K562 (cell line): Measurements from ENCODE around the gene EIF5. TPM values are rescaled to one million over a fixed set of nuclear protein-coding genes. Genes with fewer than 3 reads are reported as not detected.

Experiments
- ATAC-seq: fragments of 200-7000 bp; cut with Tn5 transposase; 3 replicates; pipeline ENCODE4 v1.9.1; 2020; ENCODE audit warnings: moderate library complexity
- BruUV-seq: library from RNA; stranded (reverse); fragments of 400-500 nt; replicated peaks from 2 replicates; lab custom pipeline; 2021; lab: Mats Ljungman, UMichigan
- CTCF ChIA-PET: fragments of 300-600 bp; formaldehyde crosslinking; extraction: SDS; loops from one replicate; lab custom pipeline; 2021; ENCODE audit warnings: low intra/inter-chr PET ratio; lab: Yijun Ruan, JAX
- POLR2A ChIA-PET: fragments of 300-600, 350-650 bp; sonication (Branson Sonifier 250); formaldehyde crosslinking; extraction: SDS; loops from one replicate; lab custom pipeline; 2021; ENCODE audit warnings: antibody characterized with exemption, inconsistent platforms; lab: Yijun Ruan, JAX
- DNase-seq, 4 experiments: peaks; one replicate each; pipeline versions ENCODE4 v3.0.0 to v3.0.0-alpha.2; 2011 to 2018; ENCODE audit warnings: low spot score in 3 of 4, mixed read lengths in 3 of 4; ENCODE audit errors: extremely low read depth in 1 of 4
- FAIRE-seq: peaks from 2 replicates; lab custom pipeline; 2011; peaks lifted over from hg19 to GRCh38; lab: Jason Lieb, UNC
- H2AFZ ChIP-seq: 2 replicates; pipeline ENCODE4 v1.6.0; 2011; ENCODE audit warnings: low read depth, low read length, control low read depth, inconsistent platforms
- H3K27ac ChIP-seq: fragments of 200-600 bp; 3 replicates; pipeline ENCODE4 v1.8.0; 2011; ENCODE audit warnings: low read depth, mild to moderate bottlenecking, control low read depth, inconsistent platforms, low read length, moderate library complexity, mixed read lengths; ENCODE audit errors: extremely low read depth
- H3K27me3 ChIP-seq, 2 experiments: fragments of 300-600 bp in 1 of 2; 2 replicates in 1 of 2; 3 replicates in 1 of 2; pipeline versions ENCODE4 v1.6.0 to v1.8.0; 2011; ENCODE audit warnings: inconsistent platforms in 2 of 2, low read length in 2 of 2, mild to moderate bottlenecking in 1 of 2, mixed read lengths in 1 of 2, moderate library complexity in 1 of 2; ENCODE audit not compliant: control insufficient read depth in 2 of 2, insufficient read depth in 2 of 2
- H3K36me3 ChIP-seq: fragments of 300-600 bp; 3 replicates; pipeline ENCODE4 v1.8.0; 2011; ENCODE audit warnings: mild to moderate bottlenecking, low read length, inconsistent platforms; ENCODE audit not compliant: control insufficient read depth, insufficient read depth
- H3K4me1 ChIP-seq, 2 experiments: fragments of 200-600 bp in 1 of 2; replicated peaks in 1 of 2; 2 replicates in 1 of 2; 3 replicates in 1 of 2; pipeline versions ENCODE4 v1.5.1 to v1.8.0; 2011; ENCODE audit warnings: inconsistent platforms in 2 of 2, low read length in 2 of 2, mild to moderate bottlenecking in 1 of 2, mixed read lengths in 1 of 2, moderate library complexity in 1 of 2; ENCODE audit not compliant: control insufficient read depth in 2 of 2, insufficient read depth in 2 of 2
- H3K4me2 ChIP-seq: 2 replicates; pipeline ENCODE4 v1.6.1; 2011; ENCODE audit warnings: low read length, control low read depth, inconsistent platforms, mixed read lengths; ENCODE audit not compliant: insufficient read depth
- H3K4me3 ChIP-seq: fragments of 200-600 bp; sonication (generic), shearing (Covaris generic); 2 replicates; pipeline ENCODE4 v1.5.1; 2016; ENCODE audit warnings: control low read depth, inconsistent platforms
- H3K79me2 ChIP-seq: fragments of 200-600 bp; 3 replicates; pipeline ENCODE4 v1.8.0; 2011; ENCODE audit warnings: low read length, inconsistent platforms; ENCODE audit not compliant: control insufficient read depth, insufficient read depth
- H3K9ac ChIP-seq, 2 experiments: 2 replicates each; pipeline versions ENCODE4 v1.6.0 to v1.6.1; 2011; ENCODE audit warnings: low read depth in 2 of 2, low read length in 2 of 2, control low read depth in 1 of 2, inconsistent platforms in 1 of 2, mild to moderate bottlenecking in 1 of 2, mixed read lengths in 1 of 2; ENCODE audit not compliant: insufficient read depth in 1 of 2
- H3K9me1 ChIP-seq: one replicate; pipeline ENCODE4 v1.6.0; 2011; ENCODE audit warnings: inconsistent platforms, mild to moderate bottlenecking, low read length, moderate library complexity; ENCODE audit not compliant: control insufficient read depth, insufficient read depth
- H3K9me3 ChIP-seq: replicated peaks from 2 replicates; pipeline ENCODE4 v1.5.1; 2011; ENCODE audit warnings: low read depth, low read length, inconsistent platforms; ENCODE audit not compliant: control insufficient read depth, insufficient read depth
- H4K20me1 ChIP-seq: replicated peaks from 2 replicates; pipeline ENCODE4 v1.6.1; 2011; ENCODE audit warnings: low read length, inconsistent platforms, mixed read lengths; ENCODE audit not compliant: control insufficient read depth, insufficient read depth
- ADNP ChIP-seq: fragments of 200-800 bp; sonication (Bioruptor generic); IDR thresholded peaks from 2 replicates; pipeline ENCODE4 v1.6.1; 2016; ENCODE audit warnings: missing genetic modification characterization, missing compliant biosample characterization
- ETS2 ChIP-seq: IDR thresholded peaks from 2 replicates; pipeline ENCODE4 v1.6.1; 2016; ENCODE audit warnings: borderline replicate concordance, missing genetic modification characterization, mild to moderate bottlenecking, moderate library complexity, missing compliant biosample characterization; ENCODE audit not compliant: poor library complexity, severe bottlenecking
- NFE2L1 ChIP-seq: fragments of 450-650 bp; IDR thresholded peaks from 2 replicates; pipeline ENCODE4 v1.6.1; 2016; ENCODE audit warnings: missing genetic modification characterization, low read depth, mild to moderate bottlenecking, missing compliant biosample characterization, moderate library complexity, borderline replicate concordance
- PHF8 ChIP-seq: fragments of 200-600 bp; sonication (generic); IDR thresholded peaks from 2 replicates; pipeline ENCODE4 v1.6.1; 2012; ENCODE audit warnings: mixed run types, mild to moderate bottlenecking, inconsistent platforms, low read length, moderate library complexity, borderline replicate concordance
- RBM39 ChIP-seq: fragments of 200-400 bp; formaldehyde crosslinking; optimal IDR thresholded peaks from 2 replicates; pipeline ENCODE3; 2018; ENCODE audit warnings: low read depth, low read length
- TBL1XR1 ChIP-seq, 2 experiments: IDR thresholded peaks; 2 replicates each; pipeline ENCODE4 v1.6.1; 2012; ENCODE audit warnings: improper control_type of control experiment in 2 of 2, low read length in 2 of 2, mild to moderate bottlenecking in 1 of 2
- U2AF1 ChIP-seq: fragments of 200-400 bp; formaldehyde crosslinking; optimal IDR thresholded peaks from 2 replicates; pipeline ENCODE3; 2017; ENCODE audit warnings: mild to moderate bottlenecking, low read depth, low read length, moderate library complexity
- ZC3H11A ChIP-seq: IDR thresholded peaks from 2 replicates; pipeline ENCODE4 v1.6.1; 2012; ENCODE audit warnings: low read depth, low read length, improper control_type of control experiment
- ZNF584 ChIP-seq: fragments of 200-800 bp; sonication (Bioruptor generic); IDR thresholded peaks from 2 replicates; pipeline ENCODE4 v1.6.1; 2016; ENCODE audit warnings: low read depth, mild to moderate bottlenecking, missing genetic modification characterization, missing compliant biosample characterization
- WGBS: fragments of 100-300 bp; shearing (Covaris generic); methylation state at CpG from one replicate; pipeline ENCODE4 v1.1.6; 2016; ENCODE audit warnings: low coverage, mixed read lengths; ENCODE audit not compliant: insufficient coverage; ENCODE audit errors: missing lambda C conversion rate; 5-methylcytosine and 5-hydroxymethylcytosine counted together
- in situ Hi-C: fragments of 300-500 bp; cut with MboI; formaldehyde crosslinking; loops from 4 replicates; pipeline ENCODE4 v1.15.0; 2018; ENCODE audit warnings: inconsistent platforms, mixed read lengths
- intact Hi-C: fragments of 100-400 bp; cut with micrococcal nuclease; formaldehyde crosslinking; loops from 2 replicates; pipeline ENCODE4 v1.14.2; 2022
- polyA plus RNA-seq, 8 experiments: library from polyadenylated mRNA; depleted of rRNA in 4 of 8; stranded (reverse) in 5 of 8; unstranded in 3 of 8; fragments of >200 nt; fragmentation: Nextera tagmentation in 2 of 8; fragmentation: Illumina TruSeq in 1 of 8; extraction: Ambion mirVana in 2 of 8; extraction: Trizol in 1 of 8; gene quantifications; 2 replicates each; pipeline versions ENCODE4 v1.2.1 to v1.2.3, GENCODE V29; 2011 to 2014; ENCODE audit warnings: inconsistent platforms in 1 of 8, missing spikeins in 1 of 8
- total RNA-seq, 7 experiments: library from RNA; depleted of rRNA in 6 of 7; stranded (reverse); fragments of >200 nt in 6 of 7; fragmentation: Illumina TruSeq in 2 of 7; extraction: Trizol in 2 of 7; gene quantifications; 2 replicates each; pipeline versions ENCODE4 v1.2.1 to v1.2.3, GENCODE V29; 2011 to 2021; ENCODE audit warnings: low replicate concordance in 1 of 7
- TF ChIP-seq, protein P1 (sequence below): sonication (generic); formaldehyde crosslinking; IDR thresholded peaks from 2 replicates; pipeline ENCODE4 v1.8.0; 2022; ENCODE audit warnings: mild to moderate bottlenecking, missing genetic modification reagents
- TF ChIP-seq, protein P2 (sequence below), 2 experiments: fragments of 450-650 bp in 1 of 2; sonication (generic) in 1 of 2; formaldehyde crosslinking; conservative IDR thresholded peaks; 2 replicates each; pipeline versions ENCODE4 v1.4.0 to v1.8.1; 2020 to 2022; ENCODE audit warnings: mild to moderate bottlenecking in 1 of 2, missing genetic modification reagents in 1 of 2
- TF ChIP-seq, protein P3 (sequence below): fragments of 250-450 bp; sonication (Bioruptor Pico); IDR thresholded peaks from 2 replicates; pipeline ENCODE4 v1.4.0; 2020; ENCODE audit warnings: mild to moderate bottlenecking, moderate library complexity

The EIF5 gene
- total and polyA plus RNA-seq, 9 of the 15 experiments (the other 6 are each of a cell fraction or from before 2014, with no cell fraction given), result 92.7 to 442 (median 190) TPM

DNA sequence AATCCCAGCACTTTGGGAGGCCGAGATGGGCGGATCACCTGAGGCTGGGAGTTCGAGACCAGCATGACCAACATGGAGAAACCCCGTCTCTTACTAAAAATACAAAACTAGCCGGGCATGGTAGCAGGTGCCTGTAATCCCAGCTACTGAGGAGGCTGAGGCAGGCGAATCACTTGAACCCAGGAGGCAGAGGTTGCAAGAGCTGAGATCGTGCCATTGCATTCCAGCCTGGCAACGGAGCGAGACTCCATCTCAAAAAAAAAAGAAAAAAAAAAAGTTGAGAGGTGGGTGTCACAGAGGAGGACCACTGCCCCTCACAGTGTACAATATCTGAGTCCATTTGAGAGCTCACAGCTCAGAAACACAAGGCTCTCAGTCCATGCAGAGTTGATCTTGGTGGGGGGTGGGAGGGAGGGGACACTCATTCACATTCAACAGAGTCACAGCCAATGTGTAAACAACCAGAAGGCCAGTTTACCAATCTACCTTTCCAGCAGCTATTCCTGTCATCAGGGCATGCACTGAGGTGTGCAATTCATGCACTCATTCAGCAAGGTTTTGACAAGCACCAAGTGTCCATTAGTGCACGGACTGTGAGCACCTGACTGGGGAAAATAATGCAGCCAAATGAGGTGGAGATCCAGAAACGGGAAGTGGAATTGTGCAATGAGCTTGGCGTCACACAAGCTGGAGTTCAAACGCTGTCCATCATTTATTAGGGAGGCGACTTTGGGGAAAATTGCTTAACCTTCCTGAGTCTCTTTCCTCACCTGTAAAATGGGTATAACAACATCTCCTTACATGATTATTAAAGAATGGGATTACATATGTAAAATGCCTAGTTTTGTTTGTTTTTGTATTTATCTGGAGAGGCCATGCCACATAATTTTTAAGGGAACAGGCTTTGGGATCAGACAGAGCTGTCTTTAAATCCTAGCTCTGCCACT, 4.4 kb upstream of the EIF5 start (continued):
- TF ChIP-seq, protein P1, sequence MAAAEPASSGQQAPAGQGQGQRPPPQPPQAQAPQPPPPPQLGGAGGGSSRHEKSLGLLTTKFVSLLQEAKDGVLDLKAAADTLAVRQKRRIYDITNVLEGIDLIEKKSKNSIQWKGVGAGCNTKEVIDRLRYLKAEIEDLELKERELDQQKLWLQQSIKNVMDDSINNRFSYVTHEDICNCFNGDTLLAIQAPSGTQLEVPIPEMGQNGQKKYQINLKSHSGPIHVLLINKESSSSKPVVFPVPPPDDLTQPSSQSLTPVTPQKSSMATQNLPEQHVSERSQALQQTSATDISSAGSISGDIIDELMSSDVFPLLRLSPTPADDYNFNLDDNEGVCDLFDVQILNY (CRISPR knock-in tag), result no peak
- TF ChIP-seq NFE2L1 (no peak), PHF8 (no peak; the same call in 1 of the 2 replicates), ZNF584 (CRISPR knock-in tag) (no peak), ZC3H11A (no peak), ADNP (peak; percentile 80)

DNA sequence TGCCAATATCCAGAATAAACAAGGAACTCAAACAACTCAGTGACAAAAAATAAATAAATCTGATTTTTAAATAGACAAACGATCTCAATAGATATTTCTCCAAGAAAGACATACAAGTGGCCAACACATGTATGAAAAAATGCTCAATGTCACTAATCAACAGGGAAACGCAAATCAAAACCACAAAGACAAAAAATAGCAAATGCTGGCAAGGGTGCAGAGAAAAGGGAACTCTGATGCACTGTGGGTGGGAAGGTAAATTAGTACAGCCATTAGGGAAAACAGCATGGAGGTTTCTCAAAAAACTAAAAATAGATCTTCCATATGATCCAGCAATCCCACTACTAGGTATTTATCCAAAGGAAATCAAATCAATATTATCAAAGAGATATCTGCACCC, 3.5 kb upstream of the EIF5 start:
- WGBS, result 29% methylated on average over 2 of the region's 2 CpGs
- Histone ChIP-seq H3K27ac (no peak overlapping the region), H2AFZ (no peak overlapping the region), H3K4me3 (no peak overlapping the region), H3K9ac (no peak overlapping the region), H3K36me3 (peaks cover 8% of the 10 kb centered on the region), H3K4me2 (no peak overlapping the region), H3K27me3 (no peaks in the 10 kb centered on the region), H3K9me1 (no peaks in the 10 kb centered on the region), H3K9me3 (no peaks in the 10 kb centered on the region), H4K20me1 (peaks cover 8% of the 10 kb centered on the region), H3K79me2 (peaks cover 25% of the 10 kb centered on the region), H3K4me1 (peaks cover 17 to 35% of the 10 kb centered on the region in 2 experiments; a peak in 4 of 5 replicates)
- in situ Hi-C loops, result no loop called here
- DNase-seq (no peak), FAIRE-seq (no peak), ATAC-seq (no peak)
- POLR2A ChIA-PET, result interaction anchor here (0.8 kb wide), 1 partner anchor 16 kb away, joined by 3 read pairs; no protein-coding TSS in a partner anchor
- CTCF ChIA-PET, result no interaction called here
- BruUV-seq, result no TSS peak
- intact Hi-C loops, result loop anchor here (5.0 kb wide), 2 partner anchors 33 to 57 kb away; partner anchors contain the start of gene MARK3
- TF ChIP-seq, protein P2, sequence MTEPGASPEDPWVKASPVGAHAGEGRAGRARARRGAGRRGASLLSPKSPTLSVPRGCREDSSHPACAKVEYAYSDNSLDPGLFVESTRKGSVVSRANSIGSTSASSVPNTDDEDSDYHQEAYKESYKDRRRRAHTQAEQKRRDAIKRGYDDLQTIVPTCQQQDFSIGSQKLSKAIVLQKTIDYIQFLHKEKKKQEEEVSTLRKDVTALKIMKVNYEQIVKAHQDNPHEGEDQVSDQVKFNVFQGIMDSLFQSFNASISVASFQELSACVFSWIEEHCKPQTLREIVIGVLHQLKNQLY (CRISPR knock-in tag; conservative IDR thresholded peaks at IDR 0.05), result no peak
- no peak for TF ChIP-seq TBL1XR1 (IDR thresholded peaks at IDR 0.05; ENCODE audit: low read length in 2 of 2)
- TF ChIP-seq, protein P3, sequence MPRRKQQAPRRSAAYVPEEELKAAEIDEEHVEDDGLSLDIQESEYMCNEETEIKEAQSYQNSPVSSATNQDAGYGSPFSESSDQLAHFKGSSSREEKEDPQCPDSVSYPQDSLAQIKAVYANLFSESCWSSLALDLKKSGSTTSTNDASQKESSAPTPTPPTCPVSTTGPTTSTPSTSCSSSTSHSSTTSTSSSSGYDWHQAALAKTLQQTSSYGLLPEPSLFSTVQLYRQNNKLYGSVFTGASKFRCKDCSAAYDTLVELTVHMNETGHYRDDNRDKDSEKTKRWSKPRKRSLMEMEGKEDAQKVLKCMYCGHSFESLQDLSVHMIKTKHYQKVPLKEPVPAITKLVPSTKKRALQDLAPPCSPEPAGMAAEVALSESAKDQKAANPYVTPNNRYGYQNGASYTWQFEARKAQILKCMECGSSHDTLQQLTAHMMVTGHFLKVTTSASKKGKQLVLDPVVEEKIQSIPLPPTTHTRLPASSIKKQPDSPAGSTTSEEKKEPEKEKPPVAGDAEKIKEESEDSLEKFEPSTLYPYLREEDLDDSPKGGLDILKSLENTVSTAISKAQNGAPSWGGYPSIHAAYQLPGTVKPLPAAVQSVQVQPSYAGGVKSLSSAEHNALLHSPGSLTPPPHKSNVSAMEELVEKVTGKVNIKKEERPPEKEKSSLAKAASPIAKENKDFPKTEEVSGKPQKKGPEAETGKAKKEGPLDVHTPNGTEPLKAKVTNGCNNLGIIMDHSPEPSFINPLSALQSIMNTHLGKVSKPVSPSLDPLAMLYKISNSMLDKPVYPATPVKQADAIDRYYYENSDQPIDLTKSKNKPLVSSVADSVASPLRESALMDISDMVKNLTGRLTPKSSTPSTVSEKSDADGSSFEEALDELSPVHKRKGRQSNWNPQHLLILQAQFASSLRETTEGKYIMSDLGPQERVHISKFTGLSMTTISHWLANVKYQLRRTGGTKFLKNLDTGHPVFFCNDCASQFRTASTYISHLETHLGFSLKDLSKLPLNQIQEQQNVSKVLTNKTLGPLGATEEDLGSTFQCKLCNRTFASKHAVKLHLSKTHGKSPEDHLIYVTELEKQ, result no peak
- TF ChIP-seq RBM39, result no peak
- no peak for TF ChIP-seq U2AF1
- TF ChIP-seq ETS2, result no peak
